ENCODE data around the gene CCDC107. TPM values are rescaled to one million over a fixed set of nuclear protein-coding genes. Genes with fewer than 3 reads are reported as not detected.

CCDC107 gene
- total and polyA plus RNA-seq, 2 of the 13 experiments (the other 11 are each of a cell fraction or from before 2014, with no cell fraction given): 7.1 to 15.2 TPM

GRCh38 chr9:35650341-35651158, 7.5 kb upstream of the CCDC107 start, which contains the start of gene SIT1:
SIT1 (minus strand) TSS chr9:35650931; CDS start chr9:35650853, 78 bp downstream.
- CTCF ChIA-PET (ENCODE audit: low intra/inter-chr PET ratio, low total read pairs): no interaction called here
- in situ Hi-C loops (cut with HindIII; ENCODE audit: extremely low pct_ligation_motif_present, low pct_unique_long_range_greater_than_20kb): loop anchor here (10.0 kb wide), 1 partner anchor 536 kb away; the partner anchor contains the start of gene ATOSB
- TF ChIP-seq SAP130 (CRISPR knock-in tag; IDR thresholded peaks at IDR 0.05; ENCODE audit: low read depth) (peak; percentile 40), KAT8 (CRISPR knock-in tag; IDR thresholded peaks at IDR 0.05) (no peak), TCF7 (IDR thresholded peaks at IDR 0.05; ENCODE audit: low read depth) (0 out of 2 replicates have a peak, but pooled peaks have one; percentile 12), MED13 (CRISPR knock-in tag; IDR thresholded peaks at IDR 0.05) (no peak), ZBTB34 (CRISPR knock-in tag; IDR thresholded peaks at IDR 0.05) (no peak), HNRNPH1 (optimal IDR thresholded peaks at IDR 0.05; ENCODE audit: low read depth, low read length) (no peak), ZNF572 (CRISPR knock-in tag; IDR thresholded peaks at IDR 0.05) (0 out of 2 replicates have a peak, but pooled peaks have one; percentile 25), ZBTB42 (CRISPR knock-in tag; IDR thresholded peaks at IDR 0.05) (no peak), NR2F6 (IDR thresholded peaks at IDR 0.05) (no peak), NR2F6 (CRISPR knock-in tag; IDR thresholded peaks at IDR 0.05) (0 out of 2 replicates have a peak, but pooled peaks have one; percentile 14), ZFX (CRISPR knock-in tag; IDR thresholded peaks at IDR 0.05; ENCODE audit: low read depth) (peak; percentile 62), TBX2 (CRISPR knock-in tag; IDR thresholded peaks at IDR 0.05; ENCODE audit: borderline replicate concordance) (peak; percentile 60; the same call in 1 of the 2 replicates), GTF2F1 (IDR thresholded peaks at IDR 0.05; ENCODE audit: low read length) (no peak), ATF6 (CRISPR knock-in tag; conservative IDR thresholded peaks at IDR 0.05) (no peak)
- TF ChIP-seq, protein P1, sequence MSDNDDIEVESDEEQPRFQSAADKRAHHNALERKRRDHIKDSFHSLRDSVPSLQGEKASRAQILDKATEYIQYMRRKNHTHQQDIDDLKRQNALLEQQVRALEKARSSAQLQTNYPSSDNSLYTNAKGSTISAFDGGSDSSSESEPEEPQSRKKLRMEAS (IDR thresholded peaks at IDR 0.05): peak; percentile 75
- TF ChIP-seq, protein P2, sequence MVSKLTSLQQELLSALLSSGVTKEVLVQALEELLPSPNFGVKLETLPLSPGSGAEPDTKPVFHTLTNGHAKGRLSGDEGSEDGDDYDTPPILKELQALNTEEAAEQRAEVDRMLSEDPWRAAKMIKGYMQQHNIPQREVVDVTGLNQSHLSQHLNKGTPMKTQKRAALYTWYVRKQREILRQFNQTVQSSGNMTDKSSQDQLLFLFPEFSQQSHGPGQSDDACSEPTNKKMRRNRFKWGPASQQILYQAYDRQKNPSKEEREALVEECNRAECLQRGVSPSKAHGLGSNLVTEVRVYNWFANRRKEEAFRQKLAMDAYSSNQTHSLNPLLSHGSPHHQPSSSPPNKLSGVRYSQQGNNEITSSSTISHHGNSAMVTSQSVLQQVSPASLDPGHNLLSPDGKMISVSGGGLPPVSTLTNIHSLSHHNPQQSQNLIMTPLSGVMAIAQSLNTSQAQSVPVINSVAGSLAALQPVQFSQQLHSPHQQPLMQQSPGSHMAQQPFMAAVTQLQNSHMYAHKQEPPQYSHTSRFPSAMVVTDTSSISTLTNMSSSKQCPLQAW (CRISPR knock-in tag; IDR thresholded peaks at IDR 0.05): peak; percentile 30; the same call in 1 of the 2 replicates

More at GRCh38 chr9:35650341-35651158, 7.5 kb upstream of the CCDC107 start, which contains the start of gene SIT1:
- no peaks in the 10 kb centered on the region for H3K79me2 ChIP-seq (ENCODE audit: insufficient read depth, low read length)
- 0 out of 3 replicates have a peak, but pooled peaks have one; percentile 7 for ATAC-seq
- H3K36me3 ChIP-seq (replicated peaks in 1 of 2; ENCODE audit: control insufficient read depth in 1 of 2, insufficient read depth in 2 of 2, low read length in 2 of 2): no peaks in the 10 kb centered on the region
- H3K9ac ChIP-seq (ENCODE audit: insufficient read depth, low read depth, low read length): peak within 1 kb of the TSS; percentile 17; the same call in 1 of the 2 replicates
- peaks cover 76% of the 10 kb centered on the region for H3K4me1 ChIP-seq (ENCODE audit: insufficient read depth, low read length)
- peak within 1 kb of the TSS; percentile 80 for H3K4me2 ChIP-seq (ENCODE audit: low read depth, low read length)
- H3K9me3 ChIP-seq (ENCODE audit: low read length): no peaks in the 10 kb centered on the region
- H4K20me1 ChIP-seq (ENCODE audit: insufficient read depth, low read length): no peaks in the 10 kb centered on the region
- peak within 1 kb of the TSS; percentile 15 to 63 (median 54); a peak in 5 of 6 replicates for H3K4me3 ChIP-seq (replicated peaks in 1 of 3; ENCODE audit: insufficient read depth in 1 of 3, low read depth in 2 of 3, low read length in 3 of 3)
- intact Hi-C loops (cut with micrococcal nuclease; ENCODE audit: unreplicated experiment): no loop called here
- no peak within 1 kb of the TSS for H3K27ac ChIP-seq (ENCODE audit: extremely low read length, insufficient read depth, low read length)
- no peak for FAIRE-seq
- WGBS (ENCODE audit: low lambda C conversion rate): 30% methylated on average over 16 of the region's 22 CpGs
- POLR2A ChIA-PET: interaction anchor here (1.0 to 1.6 kb wide), 2 partner anchors 14 to 41 kb away, joined by 5 to 6 read pairs; partner anchors contain the start of gene ARHGEF39
- H2AFZ ChIP-seq (ENCODE audit: low read length): no peak within 1 kb of the TSS
- DNase-seq (ENCODE audit: low spot score): no peak
- peaks cover 2 to 22% of the 10 kb centered on the region in 2 experiments; a peak in 3 of 5 replicates for H3K27me3 ChIP-seq (ENCODE audit: control insufficient read depth in 1 of 2, insufficient read depth in 2 of 2, low read length in 2 of 2)
- BruUV-seq (replicated peaks): no TSS peak
